ENCODE measurements around the gene TRNAU1AP.
"Not testable (repeated sequence)": the region's sequence is repeated elsewhere in the genome, so short reads cannot be mapped to it uniquely, and the experiment has no call there.

TRNAU1AP gene

DNA sequence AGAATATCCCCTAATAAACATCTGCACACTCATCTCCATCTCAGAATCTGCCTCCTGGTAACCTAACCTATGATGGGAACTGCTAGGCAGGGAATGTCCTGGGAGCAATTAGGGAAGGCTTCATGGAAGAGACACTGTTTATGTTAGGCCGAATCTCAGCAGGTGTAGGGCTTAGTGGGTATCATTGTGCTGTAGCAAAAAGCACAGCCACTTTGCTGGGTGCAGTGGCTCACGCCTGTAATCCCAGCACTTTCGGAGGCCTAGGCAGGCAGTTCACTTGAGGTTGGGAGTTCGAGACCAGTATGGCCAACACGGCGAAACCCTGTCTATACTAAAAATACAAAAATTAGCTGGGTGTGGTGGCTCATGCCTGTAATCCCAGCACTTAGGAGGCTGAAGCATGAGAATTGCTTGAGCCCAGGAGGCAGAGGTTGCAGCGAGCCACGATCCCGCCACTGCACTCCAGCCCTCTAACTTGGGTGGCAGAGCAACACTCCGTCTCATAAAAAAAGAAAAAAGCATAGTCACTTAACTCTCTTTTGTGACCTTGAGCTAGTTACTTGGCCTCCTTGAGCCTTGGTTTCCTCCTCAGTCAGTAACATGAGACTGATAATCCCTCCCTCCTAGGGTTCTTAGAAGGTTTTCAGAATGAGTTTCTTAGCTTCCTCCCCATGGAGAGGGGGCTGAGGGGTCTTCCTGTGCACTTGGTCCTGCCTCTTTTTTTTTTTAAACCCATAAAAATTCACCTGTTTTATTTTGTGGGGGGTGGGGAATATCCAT lies 42.7 kb downstream of the TRNAU1AP start:
- DNase-seq (ENCODE audit: low read depth) = no peak
- no peak overlapping the region for H3K4me3 ChIP-seq (ENCODE audit: low read depth, low read length)

- H3K4me3 ChIP-seq (ENCODE audit: low read depth, low read length); DNase-seq (ENCODE audit: low read depth): not testable (repeated sequence)
These were observed 43.4 kb downstream of the TRNAU1AP start for GRCh38 chr1:28596276-28596675.

DNA sequence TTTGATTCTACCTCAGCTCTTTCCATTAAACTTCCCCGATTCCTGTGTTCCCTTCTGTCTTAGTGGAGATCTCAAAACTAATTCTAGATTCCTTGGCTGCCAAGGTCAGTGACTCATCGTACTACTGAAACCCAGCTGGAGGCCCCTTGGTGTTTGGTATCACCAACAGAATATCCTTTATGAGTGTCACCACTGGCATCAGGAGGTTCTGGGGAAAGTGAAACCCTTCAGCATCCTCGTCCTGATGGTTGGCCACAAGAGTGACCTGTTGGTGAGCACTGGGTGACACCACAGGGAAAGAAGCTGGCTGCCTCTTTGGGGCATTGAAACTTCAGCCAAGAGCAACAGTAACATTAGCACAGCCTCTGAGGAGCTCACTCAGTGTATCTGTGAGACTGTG lies 48.8 kb downstream of the TRNAU1AP start:
- no peak overlapping the region for H3K4me3 ChIP-seq (ENCODE audit: low read depth, low read length)
- DNase-seq (ENCODE audit: low read depth) = peak; percentile 80

GRCh38 chr1:28602536-28603439 lies 49.9 kb downstream of the TRNAU1AP start:
- H3K4me3 ChIP-seq (ENCODE audit: low read depth, low read length) = no peak overlapping the region
- DNase-seq (ENCODE audit: low read depth) = no peak

GRCh38 chr1:28604411-28604810 lies 51.5 kb downstream of the TRNAU1AP start:
- no peak overlapping the region for H3K4me3 ChIP-seq (ENCODE audit: low read depth, low read length)
- DNase-seq (ENCODE audit: low read depth) = no peak

- no peak overlapping the region for H3K4me3 ChIP-seq (ENCODE audit: low read depth, low read length)
- no peak for DNase-seq (ENCODE audit: low read depth)
These were observed 52.1 kb downstream of the TRNAU1AP start for GRCh38 chr1:28604962-28605361.

DNA sequence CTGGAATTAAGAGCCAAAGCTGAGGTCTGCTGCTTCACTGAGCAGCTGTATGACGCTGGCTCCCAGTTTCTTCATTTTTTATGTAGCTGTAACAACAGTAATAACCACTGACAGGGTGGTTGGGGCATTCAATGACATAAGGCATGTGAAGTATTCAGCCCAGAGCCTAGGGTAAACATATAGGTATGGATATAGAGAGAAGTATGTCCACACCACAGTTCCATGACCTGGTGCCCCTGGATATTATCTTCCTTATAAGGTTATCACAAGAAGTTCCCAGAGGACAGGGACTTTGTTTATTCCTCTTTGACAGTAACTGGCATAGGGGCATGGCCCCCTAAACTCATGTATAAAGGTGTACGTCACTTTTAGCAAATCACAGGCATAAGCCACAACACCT lies 53.9 kb downstream of the TRNAU1AP start:
- H3K4me3 ChIP-seq (ENCODE audit: low read depth, low read length) = no peak overlapping the region
- DNase-seq (ENCODE audit: low read depth) = no peak

- no peak for DNase-seq (ENCODE audit: low read depth)
- no peak overlapping the region for H3K4me3 ChIP-seq (ENCODE audit: low read depth, low read length)
These were observed 60.3 kb downstream of the TRNAU1AP start for GRCh38 chr1:28613175-28613574.
